GM12872 (cell line): ENCODE data around the gene MYH15.

Source experiments
- CTCF ChIP-seq: IDR thresholded peaks from 3 replicates; pipeline ENCODE4 v1.5.1; 2011; ENCODE audit warnings: low read depth, mild to moderate bottlenecking, low read length, moderate library complexity; ENCODE audit not compliant: insufficient read depth

MYH15 gene

DNA sequence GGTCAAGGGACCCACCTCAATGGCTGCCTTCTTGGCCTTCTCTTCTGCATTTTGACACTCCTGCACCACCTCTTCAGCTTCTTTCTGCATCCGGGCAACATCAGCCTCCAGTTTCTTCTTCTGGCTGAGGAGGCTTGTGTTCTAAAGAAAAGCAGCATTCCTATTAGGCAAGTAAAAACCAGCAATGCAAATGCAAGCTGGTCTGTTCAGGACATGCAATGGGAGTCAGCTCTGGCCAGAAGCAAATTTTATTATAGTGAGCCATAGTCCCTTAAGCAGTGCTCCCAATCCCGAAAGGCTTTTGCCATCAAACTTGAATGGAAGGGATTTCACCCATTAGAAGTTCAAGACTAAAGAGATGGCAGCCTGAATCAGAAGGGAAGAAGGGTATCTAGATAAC, 116.4 kb downstream of the MYH15 start:
- no peak for TF ChIP-seq CTCF

DNA sequence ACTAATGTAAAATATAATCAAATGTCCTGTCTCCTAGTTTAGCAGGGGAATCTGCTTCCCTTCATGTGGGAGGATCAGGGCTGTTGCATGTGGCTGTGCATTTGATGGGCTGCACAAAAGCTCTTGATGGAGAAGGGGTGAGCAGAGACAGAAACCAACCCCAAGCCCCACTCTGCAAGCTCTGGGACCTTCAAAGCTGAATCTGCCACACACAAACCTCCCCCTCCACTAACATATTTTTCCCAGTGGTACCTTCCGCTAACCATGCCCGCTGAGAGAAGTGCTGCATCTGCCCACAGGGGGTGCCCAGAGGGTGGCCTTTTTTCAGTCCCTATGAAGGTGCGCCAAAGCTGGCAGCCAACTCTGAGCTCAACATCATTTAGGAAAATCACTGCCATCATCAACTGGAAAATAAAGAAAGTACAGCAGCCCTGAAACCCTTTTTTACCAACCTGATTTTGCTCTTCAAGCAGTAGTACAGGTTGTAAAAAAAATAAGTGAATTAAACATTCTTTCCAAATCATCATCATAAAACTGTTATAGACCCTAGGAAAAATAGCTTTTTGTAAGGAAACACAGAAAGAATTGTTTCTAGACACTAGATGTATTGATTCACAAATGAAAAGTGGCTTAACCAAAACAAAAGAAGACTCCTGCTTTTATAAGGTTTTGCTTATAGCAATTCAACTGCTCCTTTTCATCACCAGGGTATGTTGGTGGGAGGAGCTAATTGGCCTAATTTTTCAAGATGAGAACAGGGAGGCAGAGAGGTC, 117.1 kb downstream of the MYH15 start:
- no peak for TF ChIP-seq CTCF

DNA sequence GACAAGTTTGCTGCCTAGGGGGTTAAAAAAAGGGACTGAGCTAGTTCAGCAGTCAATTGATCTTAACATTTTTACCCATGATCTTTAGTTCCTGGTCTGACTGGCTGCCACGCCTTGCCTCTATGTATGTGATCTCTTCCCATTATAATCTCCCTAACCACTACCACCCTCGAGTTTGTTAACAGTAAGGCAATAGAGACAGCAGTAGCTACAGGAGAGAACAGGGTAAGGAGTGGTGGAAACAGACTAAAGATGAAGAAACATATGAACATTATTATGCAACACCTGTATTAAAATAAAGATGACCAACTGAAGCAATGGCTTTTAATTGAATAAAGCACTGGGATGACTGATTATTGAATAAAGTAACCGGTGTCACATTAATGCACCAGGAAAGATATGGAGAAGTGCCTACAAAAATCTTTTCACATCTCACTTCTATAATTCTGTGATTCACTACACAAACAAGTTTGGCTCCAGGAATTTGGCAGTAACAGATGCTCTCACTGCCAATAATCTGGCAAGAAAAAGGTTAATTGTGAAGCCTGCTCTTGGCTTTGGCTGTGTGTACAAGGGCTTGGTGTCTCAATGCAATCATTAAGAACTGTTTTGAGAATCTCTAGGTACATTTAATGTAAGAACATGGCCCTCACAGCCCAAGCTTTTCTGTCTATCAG, 118.3 kb downstream of the MYH15 start:
- TF ChIP-seq CTCF, result no peak

DNA sequence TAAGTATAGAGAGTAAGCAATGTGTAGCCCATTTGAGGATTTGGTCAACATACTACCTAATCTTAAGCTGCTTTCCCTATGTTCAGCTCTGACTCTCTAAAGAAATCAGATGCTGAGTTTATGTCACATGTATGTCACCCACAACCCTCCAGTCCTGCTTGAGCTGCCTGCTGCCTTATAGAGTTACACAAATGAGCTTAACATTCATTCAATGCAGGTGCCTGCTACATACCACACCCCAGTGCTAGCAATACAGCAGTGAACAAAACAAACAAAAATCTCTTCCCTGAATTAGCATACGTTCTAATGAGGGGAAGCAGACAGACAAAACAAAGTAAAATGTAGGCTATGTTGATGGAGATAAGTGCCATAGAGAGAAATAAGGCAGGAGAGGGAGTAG, 121.0 kb downstream of the MYH15 start:
- no peak for TF ChIP-seq CTCF

GRCh38 chr3:108388136-108389132, 122.0 kb downstream of the MYH15 start:
- TF ChIP-seq CTCF, result no peak

DNA sequence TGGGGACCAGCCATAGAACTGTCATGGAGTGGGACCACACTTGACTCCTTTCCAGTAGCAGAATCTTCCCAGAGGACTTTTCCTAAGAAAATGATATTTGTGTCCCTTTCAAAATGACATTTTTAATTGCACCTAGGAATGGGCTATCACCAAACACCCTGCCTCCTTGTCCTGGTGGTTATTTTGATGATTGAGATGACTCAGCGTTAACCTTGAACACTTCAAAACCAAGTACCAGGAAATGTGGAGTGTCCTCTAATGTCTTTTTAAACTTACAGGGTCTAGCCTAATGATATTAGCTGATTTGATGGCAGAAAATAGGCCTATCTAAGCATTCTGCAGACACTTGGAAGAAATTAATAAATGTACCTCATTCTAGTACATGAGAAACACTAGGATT, 123.3 kb downstream of the MYH15 start:
- TF ChIP-seq CTCF, result no peak

DNA sequence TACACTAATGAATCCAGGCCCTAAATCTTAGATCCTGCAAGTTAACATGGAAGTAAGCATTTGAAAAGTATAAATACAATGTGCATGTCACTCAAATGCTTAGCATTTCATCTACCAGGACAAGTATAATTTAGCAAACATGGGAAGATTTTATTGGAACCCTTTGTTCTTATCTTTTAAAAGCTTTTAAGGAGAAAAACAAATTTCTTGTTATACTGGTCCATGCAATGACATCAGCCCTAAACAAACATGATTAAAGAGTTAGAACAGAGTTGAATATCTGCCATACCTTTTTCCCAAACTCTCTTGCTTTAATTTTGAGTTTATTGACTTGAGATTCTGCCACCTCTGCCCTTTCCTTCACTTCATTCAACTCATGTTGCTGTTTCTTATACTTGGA, 127.1 kb downstream of the MYH15 start:
- TF ChIP-seq CTCF, result no peak
